Gastrocnemius medialis (tissue), 4 donors: ENCODE measurements around the gene GMEB2. TPM values are rescaled to one million over a fixed set of nuclear protein-coding genes. Genes with fewer than 3 reads are reported as not detected.

Experiments
- ATAC-seq, 2 donors: fragments of 150-250 bp; one replicate each; pipeline ENCODE4 v1.9.1; 2016
- DNase-seq, 2 donors: peaks; one replicate each; pipeline ENCODE4 v3.0.0-alpha.2; 2019
- H3K27ac ChIP-seq, 4 donors: fragments of 200-600 bp; sonication (generic); 1 replicate in 1 of 4; 2 replicates in 3 of 4; pipeline ENCODE4 v1.5.1; 2016 to 2018; ENCODE audit warnings: mild to moderate bottlenecking in 2 of 4, moderate library complexity in 1 of 4
- H3K27me3 ChIP-seq, 3 donors: fragments of 200-600 bp; sonication (generic) in 2 of 3; 1 replicate in 1 of 3; 2 replicates in 2 of 3; pipeline versions ENCODE4 v1.5.1 to v1.6.0; 2016 to 2019; ENCODE audit warnings: mild to moderate bottlenecking in 1 of 3, moderate library complexity in 1 of 3
- H3K36me3 ChIP-seq, 2 donors: fragments of 200-600 bp; sonication (generic) in 1 of 2; one replicate each; pipeline ENCODE4 v1.5.1; 2017 to 2018
- H3K4me1 ChIP-seq, 2 donors: fragments of 200-600 bp; sonication (generic) in 1 of 2; one replicate each; pipeline ENCODE4 v1.5.1; 2016 to 2017; ENCODE audit warnings: mild to moderate bottlenecking in 2 of 2
- H3K4me3 ChIP-seq, 4 donors: fragments of 200-600 bp; sonication (generic) in 3 of 4; 1 replicate in 1 of 4; 2 replicates in 3 of 4; pipeline ENCODE4 v1.5.1; 2016 to 2019; ENCODE audit warnings: mild to moderate bottlenecking in 2 of 4
- H3K9me3 ChIP-seq, 3 donors: fragments of 200-600 bp; sonication (generic) in 2 of 3; 1 replicate in 1 of 3; 2 replicates in 2 of 3; pipeline ENCODE4 v1.5.1; 2016 to 2019
- CTCF ChIP-seq, 5 experiments: fragments of 450-650 bp in 3 of 5; fragments of 200-600 bp in 2 of 5; sonication (generic) in 2 of 5; IDR thresholded peaks in 4 of 5; conservative IDR thresholded peaks in 1 of 5; 1 replicate in 4 of 5; 2 replicates in 1 of 5; pipeline ENCODE4 v1.5.1; 2016 to 2019; ENCODE audit warnings: antibody characterized with exemption in 5 of 5, mild to moderate bottlenecking in 3 of 5, moderate library complexity in 3 of 5
- POLR2A ChIP-seq, 2 donors: fragments of 450-650 bp; IDR thresholded peaks; one replicate each; pipeline ENCODE4 v1.6.1; 2017; ENCODE audit warnings: antibody characterized with exemption in 2 of 2, mild to moderate bottlenecking in 2 of 2, moderate library complexity in 2 of 2
- in situ Hi-C, 4 donors: fragments of 200-750 bp; cut with MboI; loops; one replicate each; pipeline versions ENCODE4 v1.15.0 to v1.8.0; 2017; ENCODE audit warnings: low sequenced_read_pairs in 4 of 4
- intact Hi-C: fragments of 100-400 bp; cut with DNase I; formaldehyde crosslinking; loops from one replicate; pipeline ENCODE4 v1.15.1; 2023; ENCODE audit warnings: low total_unique reads
- total RNA-seq, 4 donors: library from RNA; depleted of rRNA; stranded (reverse); fragments of >200 nt; gene quantifications; one replicate each; pipeline versions ENCODE4 v1.1.0 to v1.2.3, GENCODE V29; 2016

Gene GMEB2
- total RNA-seq, 4 donors from 2014 or later: 6.1 to 14.3 (median 6.8) TPM

DNA sequence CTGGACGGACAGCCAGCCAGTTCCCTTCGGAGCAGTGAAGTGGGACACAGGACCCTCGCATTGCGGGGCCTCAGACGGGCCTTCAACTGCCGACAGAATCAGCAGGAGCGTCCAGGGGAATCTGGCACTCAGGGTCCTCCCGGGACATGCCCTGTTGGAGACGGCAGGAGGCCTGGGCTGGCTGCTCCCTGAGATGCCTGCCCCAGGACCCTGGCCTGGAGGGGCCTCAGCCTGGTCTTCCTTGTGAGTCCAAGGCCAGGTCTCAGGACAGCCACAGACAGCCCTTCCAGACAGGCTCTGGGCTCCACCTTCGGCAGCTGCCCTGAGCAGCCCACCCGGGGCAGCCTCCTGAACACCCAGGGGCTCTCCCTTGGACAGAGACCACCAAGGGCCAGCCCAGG is 38.3 kb downstream of the GMEB2 start:
- in situ Hi-C loops (no loop called here), intact Hi-C loops (no loop called here)
- H3K27me3 ChIP-seq: no peaks in the 10 kb centered on the region
- DNase-seq (no peak), ATAC-seq (no peak)
- no peak for TF ChIP-seq CTCF (IDR thresholded peaks at IDR 0.05 in 4 of 5, conservative IDR thresholded peaks at IDR 0.05 in 1 of 5)
- no peak for TF ChIP-seq POLR2A (IDR thresholded peaks at IDR 0.05)
- no peaks in the 10 kb centered on the region for H3K9me3 ChIP-seq
- peaks cover 0 to 6% of the 10 kb centered on the region in 2 donors for H3K4me1 ChIP-seq
- peak overlapping the region in 1 of 4 donors; percentile 6 for H3K27ac ChIP-seq
- H3K36me3 ChIP-seq: peaks cover 0 to 50% of the 10 kb centered on the region in 2 donors
- no peak overlapping the region for H3K4me3 ChIP-seq

DNA sequence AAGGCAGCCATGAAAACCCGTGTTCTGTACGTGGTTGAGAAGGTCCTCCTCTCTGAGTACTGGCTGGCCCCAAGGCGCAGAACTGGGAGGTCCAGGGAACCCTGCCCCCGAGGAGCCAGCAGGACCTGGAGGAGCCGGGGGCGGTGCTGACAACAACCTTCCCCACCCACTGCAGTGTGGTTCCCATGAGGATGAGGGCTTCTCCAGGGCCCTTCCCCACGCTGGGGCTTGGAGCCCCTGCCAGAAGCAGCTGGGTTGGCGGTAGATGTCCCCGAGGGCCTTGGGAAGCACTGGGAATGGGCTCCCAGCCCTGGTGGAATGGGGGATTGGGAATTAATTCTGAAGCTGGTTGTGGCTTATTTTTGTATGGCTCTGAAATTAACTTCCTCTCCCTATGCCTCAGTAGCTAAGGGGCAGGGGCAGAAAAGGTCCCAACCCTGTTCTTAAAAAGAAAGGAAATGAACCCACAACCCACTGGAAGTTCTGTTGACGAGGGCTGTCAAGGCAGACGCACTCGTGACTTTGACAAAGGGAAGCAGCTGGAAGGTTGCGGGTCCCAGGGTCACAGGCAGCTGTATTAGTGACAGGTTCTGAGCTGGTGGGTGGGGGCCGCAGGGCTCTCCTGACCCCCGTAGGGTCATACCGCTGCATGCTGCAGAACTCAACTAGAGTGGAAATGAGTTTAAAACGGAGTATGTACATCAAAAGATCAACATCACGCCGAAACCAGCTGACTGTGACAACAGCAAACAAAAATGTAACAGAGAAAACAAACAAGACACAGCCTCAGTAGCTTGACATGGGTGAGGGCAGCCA is 38.9 kb downstream of the GMEB2 start:
- intact Hi-C loops (no loop called here), in situ Hi-C loops (no loop called here)
- Histone ChIP-seq H3K36me3 (peaks cover 0 to 50% of the 10 kb centered on the region in 2 donors), H3K27ac (peak overlapping the region in 1 of 4 donors; percentile 6), H3K4me1 (peaks cover 0 to 6% of the 10 kb centered on the region in 2 donors), H3K4me3 (no peak overlapping the region), H3K9me3 (no peaks in the 10 kb centered on the region), H3K27me3 (no peaks in the 10 kb centered on the region)
- no peak for ATAC-seq
- no peak for DNase-seq
- TF ChIP-seq CTCF (IDR thresholded peaks at IDR 0.05 in 4 of 5, conservative IDR thresholded peaks at IDR 0.05 in 1 of 5) (no peak), POLR2A (IDR thresholded peaks at IDR 0.05) (no peak)

- H3K36me3 ChIP-seq: peaks cover 0 to 42% of the 10 kb centered on the region in 2 donors
- TF ChIP-seq POLR2A (IDR thresholded peaks at IDR 0.05) (no peak), CTCF (IDR thresholded peaks at IDR 0.05 in 4 of 5, conservative IDR thresholded peaks at IDR 0.05 in 1 of 5) (no peak)
- in situ Hi-C loops: no loop called here
Observed at GRCh38 chr20:63587256-63587655, 39.6 kb downstream of the GMEB2 start.

DNA sequence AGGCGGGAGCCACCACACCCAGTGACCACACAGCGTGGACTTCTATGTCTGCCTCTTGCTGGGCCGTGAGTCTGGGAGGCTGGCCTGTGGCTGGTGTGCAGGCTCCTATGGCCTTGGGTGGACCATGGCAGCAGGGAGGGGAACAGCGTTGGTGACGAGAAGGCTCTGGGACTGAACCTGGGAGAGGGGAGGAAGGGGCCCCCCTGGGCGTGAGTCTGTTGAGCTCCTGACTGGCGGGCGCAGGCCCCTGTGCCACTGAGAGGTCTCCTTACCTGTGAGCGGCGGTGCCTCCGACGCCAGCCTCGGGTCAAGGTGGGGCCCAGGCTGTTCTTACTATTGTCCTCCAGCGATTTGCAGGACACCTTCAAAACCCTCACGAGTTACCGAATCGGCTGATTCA is 40.1 kb downstream of the GMEB2 start:
- Histone ChIP-seq H3K9me3 (no peaks in the 10 kb centered on the region), H3K27me3 (no peaks in the 10 kb centered on the region), H3K4me3 (no peak overlapping the region), H3K36me3 (peaks cover 0 to 38% of the 10 kb centered on the region in 2 donors), H3K27ac (no peak overlapping the region), H3K4me1 (peaks cover 0 to 6% of the 10 kb centered on the region in 2 donors)
- DNase-seq (no peak), ATAC-seq (no peak)
- no peak for TF ChIP-seq POLR2A (IDR thresholded peaks at IDR 0.05)
- no peak for TF ChIP-seq CTCF (IDR thresholded peaks at IDR 0.05 in 4 of 5, conservative IDR thresholded peaks at IDR 0.05 in 1 of 5)
- in situ Hi-C loops: no loop called here
- intact Hi-C loops: no loop called here

More at GRCh38 chr20:63587256-63587655, 39.6 kb downstream of the GMEB2 start:
- ATAC-seq (no peak), DNase-seq (no peak)
- no peaks in the 10 kb centered on the region for H3K27me3 ChIP-seq
- no peak overlapping the region for H3K4me3 ChIP-seq
- no peaks in the 10 kb centered on the region for H3K9me3 ChIP-seq
- intact Hi-C loops: no loop called here
- H3K27ac ChIP-seq: no peak overlapping the region
- H3K4me1 ChIP-seq: peaks cover 0 to 6% of the 10 kb centered on the region in 2 donors
